Measurements from ENCODE around the gene SLC25A21. TPM values are rescaled to one million over a fixed set of nuclear protein-coding genes. Genes with fewer than 3 reads are reported as not detected.
"Not testable (repeated sequence)": the region's sequence is repeated elsewhere in the genome, so short reads cannot be mapped to it uniquely, and the experiment has no call there.

The SLC25A21 gene
- total and polyA plus RNA-seq, 7 donors: 0.07 to 0.37 (median 0.18) TPM; not detected in 1

DNA sequence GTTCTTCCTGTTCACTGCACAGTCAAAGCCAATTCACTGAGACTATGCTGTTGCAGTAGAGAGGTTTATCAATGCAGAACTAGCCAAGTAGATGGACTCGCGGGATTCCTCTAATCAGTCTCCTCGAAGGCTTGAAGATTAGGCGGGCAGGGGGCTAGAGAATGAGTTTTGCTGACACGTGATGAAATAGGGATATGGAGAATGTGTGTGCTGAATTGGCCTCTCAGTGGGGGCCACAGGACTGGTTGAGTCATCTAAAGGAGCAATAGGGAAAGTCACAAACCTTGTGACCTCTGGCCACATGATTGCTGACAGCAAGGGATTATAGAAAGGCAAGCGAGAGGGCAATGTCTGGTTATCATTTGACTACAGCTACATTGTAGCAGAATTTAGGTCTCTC, 38.0 kb upstream of the SLC25A21 start:
- DNase-seq (no peak), ATAC-seq (no peak)
- no peaks in the 10 kb centered on the region for H3K9me3 ChIP-seq
- H3K4me3 ChIP-seq: no peak overlapping the region
- H3K4me1 ChIP-seq: no peaks in the 10 kb centered on the region
- intact Hi-C loops (cut with DNase I): no loop called here
- 96 to 97% (median 97%) methylated on average over 6 of the region's 6 CpGs for WGBS, 3 donors
- no peak overlapping the region for H3K27ac ChIP-seq
- no peaks in the 10 kb centered on the region for H3K36me3 ChIP-seq (ENCODE audit: insufficient read depth in 1 of 2, low read depth in 1 of 2)
- H3K27me3 ChIP-seq (ENCODE audit: insufficient read depth in 3 of 3, low read length in 2 of 3): no peaks in the 10 kb centered on the region
- TF ChIP-seq, protein P1, sequence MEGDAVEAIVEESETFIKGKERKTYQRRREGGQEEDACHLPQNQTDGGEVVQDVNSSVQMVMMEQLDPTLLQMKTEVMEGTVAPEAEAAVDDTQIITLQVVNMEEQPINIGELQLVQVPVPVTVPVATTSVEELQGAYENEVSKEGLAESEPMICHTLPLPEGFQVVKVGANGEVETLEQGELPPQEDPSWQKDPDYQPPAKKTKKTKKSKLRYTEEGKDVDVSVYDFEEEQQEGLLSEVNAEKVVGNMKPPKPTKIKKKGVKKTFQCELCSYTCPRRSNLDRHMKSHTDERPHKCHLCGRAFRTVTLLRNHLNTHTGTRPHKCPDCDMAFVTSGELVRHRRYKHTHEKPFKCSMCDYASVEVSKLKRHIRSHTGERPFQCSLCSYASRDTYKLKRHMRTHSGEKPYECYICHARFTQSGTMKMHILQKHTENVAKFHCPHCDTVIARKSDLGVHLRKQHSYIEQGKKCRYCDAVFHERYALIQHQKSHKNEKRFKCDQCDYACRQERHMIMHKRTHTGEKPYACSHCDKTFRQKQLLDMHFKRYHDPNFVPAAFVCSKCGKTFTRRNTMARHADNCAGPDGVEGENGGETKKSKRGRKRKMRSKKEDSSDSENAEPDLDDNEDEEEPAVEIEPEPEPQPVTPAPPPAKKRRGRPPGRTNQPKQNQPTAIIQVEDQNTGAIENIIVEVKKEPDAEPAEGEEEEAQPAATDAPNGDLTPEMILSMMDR (IDR thresholded peaks at IDR 0.05): no peak

DNA sequence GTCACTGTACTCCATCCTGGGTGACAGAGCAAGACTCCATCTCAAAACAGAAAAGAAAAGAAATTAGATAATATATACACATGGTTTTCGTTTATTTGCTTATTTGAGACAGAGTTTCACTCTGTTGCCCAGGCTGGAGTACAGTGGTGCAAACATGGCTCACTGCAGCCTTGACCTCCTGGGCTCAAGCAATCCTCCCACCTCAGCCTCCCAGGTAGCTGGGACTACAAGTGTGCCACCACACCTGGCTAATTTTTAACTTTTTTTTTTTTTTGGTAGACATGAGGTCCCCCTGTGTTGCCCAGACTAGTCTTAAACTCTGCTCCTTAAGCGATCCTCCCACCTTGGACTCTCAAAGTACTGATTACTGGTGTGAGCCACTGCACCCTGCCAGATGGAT, 37.2 kb upstream of the SLC25A21 start:
- H3K27me3 ChIP-seq (ENCODE audit: insufficient read depth in 3 of 3, low read length in 2 of 3); H3K36me3 ChIP-seq (ENCODE audit: insufficient read depth in 1 of 2, low read depth in 1 of 2); ATAC-seq; H3K4me3 ChIP-seq; H3K27ac ChIP-seq; H3K9me3 ChIP-seq; intact Hi-C loops (cut with DNase I); H3K4me1 ChIP-seq; DNase-seq: not testable (repeated sequence)
- WGBS, 3 donors: 85 to 98% (median 96%) methylated on average over 2 of the region's 2 CpGs

DNA sequence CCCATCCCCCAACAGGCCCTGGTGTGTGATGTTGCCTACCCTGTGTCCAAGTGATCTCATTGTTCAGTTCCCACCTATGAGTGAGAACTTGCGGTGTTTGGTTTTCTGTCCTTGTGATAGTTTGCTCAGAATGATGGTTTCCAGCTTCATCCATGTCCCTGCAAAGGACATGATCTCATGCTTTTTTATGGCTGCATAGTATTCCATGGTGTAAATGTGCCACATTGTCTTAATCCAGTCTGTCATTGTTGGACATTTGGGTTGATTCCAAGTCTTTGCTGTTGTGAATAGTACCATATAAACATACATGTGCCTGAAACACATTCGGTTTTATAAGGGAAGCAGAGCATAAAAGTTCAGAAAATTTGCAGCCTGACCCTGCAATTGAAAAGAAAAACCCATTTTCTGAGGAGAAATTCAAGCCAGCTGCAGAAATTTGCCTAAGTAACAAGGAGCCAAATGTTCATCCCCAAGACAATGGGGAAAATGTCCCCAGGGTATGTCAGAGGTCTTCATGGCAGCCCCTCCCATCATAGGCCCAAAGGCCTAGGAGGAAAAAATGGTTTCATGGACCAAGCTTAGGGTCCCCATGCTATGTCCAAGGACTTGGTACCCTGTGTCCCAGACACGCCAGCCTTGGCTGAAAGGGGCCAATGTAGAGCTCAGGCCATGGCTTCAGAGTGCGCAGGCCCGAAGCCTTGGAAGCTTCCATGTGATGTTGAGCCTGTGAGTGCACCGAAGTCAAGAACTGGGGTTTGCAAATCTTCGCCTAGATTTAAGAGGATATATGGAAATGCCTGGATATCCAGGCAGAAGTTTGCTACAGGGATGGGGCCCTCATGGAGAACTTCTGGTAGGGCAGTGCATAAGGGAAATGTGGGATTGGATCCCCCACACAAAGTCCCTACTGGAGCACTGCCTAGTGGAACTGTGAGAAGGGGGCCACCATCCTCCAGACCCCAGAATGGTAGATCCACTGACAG, 33.5 kb upstream of the SLC25A21 start:
- intact Hi-C loops (cut with DNase I); DNase-seq; H3K4me1 ChIP-seq; H3K4me3 ChIP-seq; H3K9me3 ChIP-seq; H3K27ac ChIP-seq; ATAC-seq; H3K36me3 ChIP-seq (ENCODE audit: insufficient read depth in 1 of 2, low read depth in 1 of 2); H3K27me3 ChIP-seq (ENCODE audit: insufficient read depth in 3 of 3, low read length in 2 of 3): not testable (repeated sequence)
- WGBS, 3 donors: 94 to 97% (median 97%) methylated on average over 7 of the region's 7 CpGs

DNA sequence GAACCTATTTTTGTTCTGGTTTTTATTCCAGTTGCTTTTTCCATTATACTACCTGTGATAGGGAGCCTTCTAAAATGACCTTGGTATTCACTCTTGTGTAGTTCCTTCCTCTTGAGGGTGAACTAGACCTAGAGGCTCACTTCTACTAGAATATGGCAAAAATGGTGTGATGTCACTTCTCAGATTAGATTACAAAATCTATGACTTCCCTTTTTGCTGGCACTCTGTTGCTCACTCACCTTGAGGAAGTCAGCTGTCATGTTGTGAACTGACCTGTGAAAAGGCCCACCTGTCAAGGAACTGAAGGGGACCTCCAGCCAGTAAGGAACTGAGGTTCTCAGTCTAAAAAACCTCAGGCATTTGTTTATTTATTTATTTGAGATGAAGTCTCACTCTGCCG, 31.0 kb upstream of the SLC25A21 start:
- Histone ChIP-seq H3K27ac (no peak overlapping the region), H3K9me3 (no peaks in the 10 kb centered on the region), H3K36me3 (ENCODE audit: insufficient read depth in 1 of 2, low read depth in 1 of 2) (no peaks in the 10 kb centered on the region), H3K4me1 (peaks cover 6% of the 10 kb centered on the region), H3K27me3 (ENCODE audit: insufficient read depth in 3 of 3, low read length in 2 of 3) (no peaks in the 10 kb centered on the region), H3K4me3 (no peak overlapping the region)
- intact Hi-C loops (cut with DNase I): no loop called here
- 91 to 95% (median 94%) methylated on average over 1 of the region's 1 CpG for WGBS, 3 donors
- TF ChIP-seq, protein P1 (IDR thresholded peaks at IDR 0.05): no peak
- DNase-seq (no peak), ATAC-seq (no peak)

DNA sequence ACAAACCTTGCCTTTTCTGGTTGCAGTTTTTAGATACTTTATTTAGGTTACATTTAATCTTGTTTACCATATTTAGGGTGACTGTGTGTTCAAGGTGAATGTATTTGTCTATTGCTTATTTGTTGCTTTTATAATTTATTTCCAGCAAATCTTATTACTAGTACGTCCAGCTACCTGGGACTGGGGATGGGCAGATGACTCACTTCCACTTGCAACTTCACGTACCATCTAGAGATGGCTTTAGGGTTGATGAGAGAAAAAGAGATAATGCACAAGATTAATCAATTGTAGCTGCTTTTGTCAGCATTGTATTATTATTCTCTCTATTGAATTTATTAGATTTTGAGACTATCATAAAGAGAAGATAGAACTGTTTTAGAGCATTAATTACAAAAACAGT, 30.4 kb upstream of the SLC25A21 start:
- no peak for DNase-seq

More for the DNA sequence above, 30.4 kb upstream of the SLC25A21 start:
- Histone ChIP-seq H3K4me3 (no peak overlapping the region), H3K4me1 (peaks cover 6% of the 10 kb centered on the region), H3K27ac (no peak overlapping the region), H3K27me3 (ENCODE audit: insufficient read depth in 3 of 3, low read length in 2 of 3) (no peaks in the 10 kb centered on the region), H3K9me3 (no peaks in the 10 kb centered on the region), H3K36me3 (ENCODE audit: insufficient read depth in 1 of 2, low read depth in 1 of 2) (no peaks in the 10 kb centered on the region)
- TF ChIP-seq, protein P1 (IDR thresholded peaks at IDR 0.05): no peak
- intact Hi-C loops (cut with DNase I): no loop called here
- ATAC-seq: no peak
- WGBS, 3 donors: 87 to 94% (median 93%) methylated on average over 2 of the region's 2 CpGs

Measured in psoas muscle (tissue), 8 donors.